8988T (cell line): ENCODE results near the gene ATP2B3.
"Not testable (repeated sequence)": the region's sequence is repeated elsewhere in the genome, so short reads cannot be mapped to it uniquely, and the experiment has no call there.

ENCODE experiments used
- DNase-seq: peaks from one replicate; pipeline ENCODE4 v3.0.0; 2011

ATP2B3 gene

GRCh38 chrX:153599192-153600031, 82.0 kb downstream of the ATP2B3 start:
- peak; percentile 70 for DNase-seq

- no peak for DNase-seq
These were observed 82.6 kb downstream of the ATP2B3 start for GRCh38 chrX:153600032-153600373.

- no peak for DNase-seq
These were observed 83.5 kb downstream of the ATP2B3 start for GRCh38 chrX:153600921-153601320.

- no peak for DNase-seq
These were observed 84.2 kb downstream of the ATP2B3 start for GRCh38 chrX:153601511-153602110.

GRCh38 chrX:153602601-153603000, 85.2 kb downstream of the ATP2B3 start:
- no peak for DNase-seq

GRCh38 chrX:153603131-153603656, 85.8 kb downstream of the ATP2B3 start:
- no peak for DNase-seq

- not testable (repeated sequence) for DNase-seq
These were observed 87.4 kb downstream of the ATP2B3 start for GRCh38 chrX:153604666-153605380.

- no peak for DNase-seq
These were observed 89.1 kb downstream of the ATP2B3 start for GRCh38 chrX:153606503-153606902.

- no peak for DNase-seq
These were observed 90.9 kb downstream of the ATP2B3 start for GRCh38 chrX:153608376-153608775.

GRCh38 chrX:153608806-153609205, 91.4 kb downstream of the ATP2B3 start:
- DNase-seq: no peak

- peak; percentile 59 for DNase-seq
These were observed 92.7 kb downstream of the ATP2B3 start for GRCh38 chrX:153609917-153610835.

- DNase-seq: no peak
These were observed 93.4 kb downstream of the ATP2B3 start for GRCh38 chrX:153610836-153611213.

GRCh38 chrX:153611298-153612095, 94.1 kb downstream of the ATP2B3 start:
- DNase-seq: no peak

GRCh38 chrX:153612413-153612812, 95.0 kb downstream of the ATP2B3 start:
- no peak for DNase-seq

GRCh38 chrX:153614818-153615217, 97.4 kb downstream of the ATP2B3 start:
- no peak for DNase-seq

GRCh38 chrX:153620576-153620975, 103.1 kb downstream of the ATP2B3 start:
- DNase-seq: no peak

GRCh38 chrX:153621949-153622598, 104.6 kb downstream of the ATP2B3 start:
- DNase-seq: no peak

- no peak for DNase-seq
These were observed 105.3 kb downstream of the ATP2B3 start for GRCh38 chrX:153622661-153623309.

- no peak for DNase-seq
These were observed 106.0 kb downstream of the ATP2B3 start for GRCh38 chrX:153623310-153624029.
